Gastrocnemius medialis (tissue), 4 donors: ENCODE results near the gene FAM124B. TPM values are rescaled to one million over a fixed set of nuclear protein-coding genes. Genes with fewer than 3 reads are reported as not detected.

Experiments used
- ATAC-seq, 2 donors: fragments of 150-250 bp; one replicate each; pipeline ENCODE4 v1.9.1; 2016
- DNase-seq, 2 donors: peaks; one replicate each; pipeline ENCODE4 v3.0.0-alpha.2; 2019
- H3K27ac ChIP-seq, 4 donors: fragments of 200-600 bp; sonication (generic); 1 replicate in 1 of 4; 2 replicates in 3 of 4; pipeline ENCODE4 v1.5.1; 2016 to 2018; ENCODE audit warnings: mild to moderate bottlenecking in 2 of 4, moderate library complexity in 1 of 4
- H3K27me3 ChIP-seq, 3 donors: fragments of 200-600 bp; sonication (generic) in 2 of 3; 1 replicate in 1 of 3; 2 replicates in 2 of 3; pipeline versions ENCODE4 v1.5.1 to v1.6.0; 2016 to 2019; ENCODE audit warnings: mild to moderate bottlenecking in 1 of 3, moderate library complexity in 1 of 3
- H3K36me3 ChIP-seq, 2 donors: fragments of 200-600 bp; sonication (generic) in 1 of 2; one replicate each; pipeline ENCODE4 v1.5.1; 2017 to 2018
- H3K4me1 ChIP-seq, 2 donors: fragments of 200-600 bp; sonication (generic) in 1 of 2; one replicate each; pipeline ENCODE4 v1.5.1; 2016 to 2017; ENCODE audit warnings: mild to moderate bottlenecking in 2 of 2
- H3K4me3 ChIP-seq, 4 donors: fragments of 200-600 bp; sonication (generic) in 3 of 4; 1 replicate in 1 of 4; 2 replicates in 3 of 4; pipeline ENCODE4 v1.5.1; 2016 to 2019; ENCODE audit warnings: mild to moderate bottlenecking in 2 of 4
- H3K9me3 ChIP-seq, 3 donors: fragments of 200-600 bp; sonication (generic) in 2 of 3; 1 replicate in 1 of 3; 2 replicates in 2 of 3; pipeline ENCODE4 v1.5.1; 2016 to 2019
- POLR2A ChIP-seq, 2 donors: fragments of 450-650 bp; IDR thresholded peaks; one replicate each; pipeline ENCODE4 v1.6.1; 2017; ENCODE audit warnings: antibody characterized with exemption in 2 of 2, mild to moderate bottlenecking in 2 of 2, moderate library complexity in 2 of 2
- in situ Hi-C, 4 donors: fragments of 200-750 bp; cut with MboI; loops; one replicate each; pipeline versions ENCODE4 v1.15.0 to v1.8.0; 2017; ENCODE audit warnings: low sequenced_read_pairs in 4 of 4
- intact Hi-C: fragments of 100-400 bp; cut with DNase I; formaldehyde crosslinking; loops from one replicate; pipeline ENCODE4 v1.15.1; 2023; ENCODE audit warnings: low total_unique reads
- total RNA-seq, 4 donors: library from RNA; depleted of rRNA; stranded (reverse); fragments of >200 nt; gene quantifications; one replicate each; pipeline versions ENCODE4 v1.1.0 to v1.2.3, GENCODE V29; 2016
- TF ChIP-seq, protein P1 (sequence below), 5 experiments: fragments of 450-650 bp in 3 of 5; fragments of 200-600 bp in 2 of 5; sonication (generic) in 2 of 5; IDR thresholded peaks in 4 of 5; conservative IDR thresholded peaks in 1 of 5; 1 replicate in 4 of 5; 2 replicates in 1 of 5; pipeline ENCODE4 v1.5.1; 2016 to 2019; ENCODE audit warnings: antibody characterized with exemption in 5 of 5, mild to moderate bottlenecking in 3 of 5, moderate library complexity in 3 of 5

The FAM124B gene
- total RNA-seq, 4 donors from 2014 or later, result 1.7 to 2.4 (median 2.1) TPM

DNA sequence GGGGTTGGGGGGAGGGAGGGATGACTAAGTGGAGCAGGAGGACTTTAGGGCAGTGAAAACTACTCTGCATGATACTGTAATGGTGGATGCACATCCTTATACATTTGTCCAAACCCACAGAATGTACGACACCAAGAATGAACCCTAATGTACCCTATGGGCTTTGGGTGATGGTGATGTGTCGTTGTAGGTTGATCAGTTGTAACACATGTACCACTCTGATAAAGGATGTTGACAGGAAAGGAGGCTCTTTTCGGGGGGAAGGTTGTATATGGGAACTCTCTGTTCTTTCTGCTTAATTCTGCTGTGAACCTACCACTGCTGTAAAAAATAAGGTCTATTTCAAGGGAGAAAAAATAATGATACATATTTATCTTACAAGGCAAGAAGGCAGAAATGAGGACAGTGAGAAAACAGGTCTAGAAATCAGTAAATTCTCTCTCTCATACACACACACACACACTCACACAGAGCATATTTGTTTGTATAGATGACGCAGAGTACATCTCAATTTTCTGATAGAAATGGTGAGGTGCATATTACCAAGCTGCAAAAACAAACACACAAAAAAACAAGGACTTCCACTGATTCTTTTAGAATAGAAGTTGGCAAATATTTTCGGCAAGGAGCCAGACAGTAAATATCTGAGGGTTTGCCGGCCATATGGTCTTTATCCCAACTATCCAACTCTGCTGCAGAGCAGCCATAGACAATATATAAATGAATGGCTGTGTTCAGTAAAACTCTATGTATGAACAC lies 20.2 kb downstream of the FAM124B start:
- no peaks in the 10 kb centered on the region for H3K27me3 ChIP-seq
- in situ Hi-C loops (no loop called here), intact Hi-C loops (loop anchor here (10.0 kb wide), 1 partner anchor 63 kb away; no protein-coding TSS in a partner anchor)
- ATAC-seq (no peak), DNase-seq (no peak)
- no peak overlapping the region for H3K4me3 ChIP-seq
- H3K9me3 ChIP-seq, result no peaks in the 10 kb centered on the region
- no peaks in the 10 kb centered on the region for H3K36me3 ChIP-seq
- H3K4me1 ChIP-seq, result peaks cover 3 to 13% of the 10 kb centered on the region in 2 donors
- no peak overlapping the region for H3K27ac ChIP-seq
- TF ChIP-seq, protein P1, sequence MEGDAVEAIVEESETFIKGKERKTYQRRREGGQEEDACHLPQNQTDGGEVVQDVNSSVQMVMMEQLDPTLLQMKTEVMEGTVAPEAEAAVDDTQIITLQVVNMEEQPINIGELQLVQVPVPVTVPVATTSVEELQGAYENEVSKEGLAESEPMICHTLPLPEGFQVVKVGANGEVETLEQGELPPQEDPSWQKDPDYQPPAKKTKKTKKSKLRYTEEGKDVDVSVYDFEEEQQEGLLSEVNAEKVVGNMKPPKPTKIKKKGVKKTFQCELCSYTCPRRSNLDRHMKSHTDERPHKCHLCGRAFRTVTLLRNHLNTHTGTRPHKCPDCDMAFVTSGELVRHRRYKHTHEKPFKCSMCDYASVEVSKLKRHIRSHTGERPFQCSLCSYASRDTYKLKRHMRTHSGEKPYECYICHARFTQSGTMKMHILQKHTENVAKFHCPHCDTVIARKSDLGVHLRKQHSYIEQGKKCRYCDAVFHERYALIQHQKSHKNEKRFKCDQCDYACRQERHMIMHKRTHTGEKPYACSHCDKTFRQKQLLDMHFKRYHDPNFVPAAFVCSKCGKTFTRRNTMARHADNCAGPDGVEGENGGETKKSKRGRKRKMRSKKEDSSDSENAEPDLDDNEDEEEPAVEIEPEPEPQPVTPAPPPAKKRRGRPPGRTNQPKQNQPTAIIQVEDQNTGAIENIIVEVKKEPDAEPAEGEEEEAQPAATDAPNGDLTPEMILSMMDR (IDR thresholded peaks at IDR 0.05 in 4 of 5, conservative IDR thresholded peaks at IDR 0.05 in 1 of 5), result no peak
- no peak for TF ChIP-seq POLR2A (IDR thresholded peaks at IDR 0.05)

DNA sequence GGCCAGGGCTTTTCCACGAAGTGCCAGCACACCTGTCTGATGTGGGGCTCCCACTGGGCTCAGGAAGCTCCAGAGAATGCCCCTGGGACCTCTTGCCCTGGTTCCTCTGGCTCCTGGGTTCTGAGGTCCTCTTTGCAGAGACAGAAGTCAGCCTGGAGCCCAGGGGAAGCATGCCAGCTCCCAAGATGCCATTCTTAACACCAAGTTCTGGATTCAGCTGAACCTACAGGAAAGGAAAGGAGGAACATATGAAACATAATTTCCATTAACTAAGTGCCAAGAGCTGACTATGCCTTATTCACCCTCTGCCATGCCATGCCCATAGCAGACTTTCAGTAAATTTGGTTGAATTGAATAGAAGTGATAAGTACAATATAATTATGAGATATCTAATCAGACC lies 21.9 kb downstream of the FAM124B start:
- H3K36me3 ChIP-seq, result no peaks in the 10 kb centered on the region
- peaks cover 3 to 13% of the 10 kb centered on the region in 2 donors for H3K4me1 ChIP-seq
- H3K9me3 ChIP-seq, result no peaks in the 10 kb centered on the region
- H3K27me3 ChIP-seq, result no peaks in the 10 kb centered on the region
- H3K4me3 ChIP-seq, result no peak overlapping the region
- in situ Hi-C loops, result no loop called here
- no peak for TF ChIP-seq POLR2A (IDR thresholded peaks at IDR 0.05)
- TF ChIP-seq, protein P1 (IDR thresholded peaks at IDR 0.05 in 4 of 5, conservative IDR thresholded peaks at IDR 0.05 in 1 of 5), result no peak
- ATAC-seq, result no peak
- intact Hi-C loops, result loop anchor here (10.0 kb wide), 1 partner anchor 65 kb away; no protein-coding TSS in a partner anchor
- DNase-seq, result peak in 1 of 2 donors; percentile 31
- no peak overlapping the region for H3K27ac ChIP-seq

DNA sequence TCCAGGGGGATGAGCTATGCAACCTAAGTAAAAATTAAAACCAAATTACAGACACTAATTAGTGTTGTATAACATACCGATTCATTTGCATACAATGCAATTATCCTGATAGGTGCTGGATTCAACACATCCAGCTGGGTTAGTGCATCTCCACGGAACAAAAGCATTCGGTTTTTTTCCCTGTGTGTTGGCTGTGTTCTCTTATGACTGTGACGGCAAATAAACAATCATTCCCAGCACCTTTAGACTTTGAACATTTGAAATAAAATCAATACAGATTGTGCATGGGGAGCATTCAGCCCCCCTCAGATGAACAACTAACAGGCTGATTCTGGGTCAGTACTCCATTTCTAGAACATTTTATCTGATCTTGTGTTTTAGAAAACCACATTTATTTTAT lies 22.7 kb downstream of the FAM124B start:
- Histone ChIP-seq H3K27me3 (no peaks in the 10 kb centered on the region), H3K27ac (no peak overlapping the region), H3K4me3 (no peak overlapping the region), H3K36me3 (no peaks in the 10 kb centered on the region), H3K9me3 (no peaks in the 10 kb centered on the region), H3K4me1 (peaks cover 3 to 13% of the 10 kb centered on the region in 2 donors)
- intact Hi-C loops, result no loop called here
- no peak for DNase-seq
- ATAC-seq, result no peak
- in situ Hi-C loops, result no loop called here
- TF ChIP-seq, protein P1 (IDR thresholded peaks at IDR 0.05 in 4 of 5, conservative IDR thresholded peaks at IDR 0.05 in 1 of 5), result no peak
- no peak for TF ChIP-seq POLR2A (IDR thresholded peaks at IDR 0.05)

DNA sequence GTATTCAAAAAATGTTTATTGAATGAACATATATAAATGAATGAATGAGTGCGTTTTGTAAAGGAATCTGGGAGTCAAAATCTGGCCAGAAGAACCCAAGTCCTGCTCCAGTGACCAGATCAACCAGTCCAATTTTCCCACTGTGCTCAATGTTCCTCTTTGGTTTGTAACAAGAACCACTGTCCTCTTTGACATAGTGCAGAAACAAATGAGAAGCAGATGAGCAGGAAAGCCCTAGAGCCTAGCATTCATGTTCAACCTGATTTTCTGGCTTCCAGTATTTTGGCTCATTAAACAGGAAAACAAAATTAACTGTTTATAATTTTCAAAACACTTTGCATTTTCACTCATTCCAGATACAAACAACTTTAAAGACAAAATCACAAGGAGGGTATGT lies 23.2 kb downstream of the FAM124B start:
- no peaks in the 10 kb centered on the region for H3K36me3 ChIP-seq
- peaks cover 3 to 13% of the 10 kb centered on the region in 2 donors for H3K4me1 ChIP-seq
- intact Hi-C loops, result no loop called here
- ATAC-seq (no peak), DNase-seq (no peak)
- TF ChIP-seq, protein P1 (IDR thresholded peaks at IDR 0.05 in 4 of 5, conservative IDR thresholded peaks at IDR 0.05 in 1 of 5), result no peak
- no peak for TF ChIP-seq POLR2A (IDR thresholded peaks at IDR 0.05)
- no peaks in the 10 kb centered on the region for H3K27me3 ChIP-seq
- no peak overlapping the region for H3K27ac ChIP-seq
- H3K9me3 ChIP-seq, result no peaks in the 10 kb centered on the region
- H3K4me3 ChIP-seq, result no peak overlapping the region
- in situ Hi-C loops, result no loop called here
